SK-N-SH (cell line): ENCODE measurements around the gene DLL1.

Experiments used
- TF ChIP-seq, protein P1 (sequence below): fragments of 200-600 bp; sonication (generic); IDR thresholded peaks from 2 replicates; pipeline ENCODE4 v1.6.1; 2017; ENCODE audit warnings: antibody characterized with exemption, mild to moderate bottlenecking, moderate library complexity
- TF ChIP-seq, protein P2 (sequence below): IDR thresholded peaks from 2 replicates; pipeline ENCODE4 v1.4.0; 2012; ENCODE audit warnings: low read depth
- TF ChIP-seq, protein P3 (sequence below): fragments of 150-350 bp; IDR thresholded peaks from 2 replicates; pipeline ENCODE4 v1.6.1; 2017; ENCODE audit warnings: antibody characterized with exemption, low read length, low read depth, borderline replicate concordance
- TF ChIP-seq, protein P4 (sequence below): IDR thresholded peaks from 2 replicates; pipeline ENCODE4; 2012

DNA sequence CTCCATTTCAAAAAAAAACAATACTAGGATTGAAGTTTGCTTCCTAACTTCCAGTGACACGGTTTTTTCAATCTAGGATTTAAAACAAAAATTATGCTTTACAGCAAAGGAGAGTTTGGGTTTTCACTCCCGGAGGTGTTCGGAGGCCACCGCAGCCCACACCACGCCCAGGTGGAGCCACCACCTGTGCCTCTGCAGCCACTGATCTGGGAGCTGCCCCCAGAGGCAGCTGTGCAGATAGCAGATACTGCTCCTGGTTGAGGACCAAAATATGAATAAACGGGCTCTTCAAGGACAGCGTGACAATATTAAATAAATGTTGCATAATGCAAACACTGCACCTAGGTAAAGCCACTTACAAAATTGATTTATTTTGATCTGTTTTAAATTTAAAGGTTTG is 30.2 kb downstream of the DLL1 start:
- TF ChIP-seq, protein P1, sequence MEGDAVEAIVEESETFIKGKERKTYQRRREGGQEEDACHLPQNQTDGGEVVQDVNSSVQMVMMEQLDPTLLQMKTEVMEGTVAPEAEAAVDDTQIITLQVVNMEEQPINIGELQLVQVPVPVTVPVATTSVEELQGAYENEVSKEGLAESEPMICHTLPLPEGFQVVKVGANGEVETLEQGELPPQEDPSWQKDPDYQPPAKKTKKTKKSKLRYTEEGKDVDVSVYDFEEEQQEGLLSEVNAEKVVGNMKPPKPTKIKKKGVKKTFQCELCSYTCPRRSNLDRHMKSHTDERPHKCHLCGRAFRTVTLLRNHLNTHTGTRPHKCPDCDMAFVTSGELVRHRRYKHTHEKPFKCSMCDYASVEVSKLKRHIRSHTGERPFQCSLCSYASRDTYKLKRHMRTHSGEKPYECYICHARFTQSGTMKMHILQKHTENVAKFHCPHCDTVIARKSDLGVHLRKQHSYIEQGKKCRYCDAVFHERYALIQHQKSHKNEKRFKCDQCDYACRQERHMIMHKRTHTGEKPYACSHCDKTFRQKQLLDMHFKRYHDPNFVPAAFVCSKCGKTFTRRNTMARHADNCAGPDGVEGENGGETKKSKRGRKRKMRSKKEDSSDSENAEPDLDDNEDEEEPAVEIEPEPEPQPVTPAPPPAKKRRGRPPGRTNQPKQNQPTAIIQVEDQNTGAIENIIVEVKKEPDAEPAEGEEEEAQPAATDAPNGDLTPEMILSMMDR: no peak
- TF ChIP-seq, protein P2, sequence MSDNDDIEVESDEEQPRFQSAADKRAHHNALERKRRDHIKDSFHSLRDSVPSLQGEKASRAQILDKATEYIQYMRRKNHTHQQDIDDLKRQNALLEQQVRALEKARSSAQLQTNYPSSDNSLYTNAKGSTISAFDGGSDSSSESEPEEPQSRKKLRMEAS: no peak
- TF ChIP-seq, protein P3, sequence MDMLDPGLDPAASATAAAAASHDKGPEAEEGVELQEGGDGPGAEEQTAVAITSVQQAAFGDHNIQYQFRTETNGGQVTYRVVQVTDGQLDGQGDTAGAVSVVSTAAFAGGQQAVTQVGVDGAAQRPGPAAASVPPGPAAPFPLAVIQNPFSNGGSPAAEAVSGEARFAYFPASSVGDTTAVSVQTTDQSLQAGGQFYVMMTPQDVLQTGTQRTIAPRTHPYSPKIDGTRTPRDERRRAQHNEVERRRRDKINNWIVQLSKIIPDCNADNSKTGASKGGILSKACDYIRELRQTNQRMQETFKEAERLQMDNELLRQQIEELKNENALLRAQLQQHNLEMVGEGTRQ: no peak
- TF ChIP-seq, protein P4, sequence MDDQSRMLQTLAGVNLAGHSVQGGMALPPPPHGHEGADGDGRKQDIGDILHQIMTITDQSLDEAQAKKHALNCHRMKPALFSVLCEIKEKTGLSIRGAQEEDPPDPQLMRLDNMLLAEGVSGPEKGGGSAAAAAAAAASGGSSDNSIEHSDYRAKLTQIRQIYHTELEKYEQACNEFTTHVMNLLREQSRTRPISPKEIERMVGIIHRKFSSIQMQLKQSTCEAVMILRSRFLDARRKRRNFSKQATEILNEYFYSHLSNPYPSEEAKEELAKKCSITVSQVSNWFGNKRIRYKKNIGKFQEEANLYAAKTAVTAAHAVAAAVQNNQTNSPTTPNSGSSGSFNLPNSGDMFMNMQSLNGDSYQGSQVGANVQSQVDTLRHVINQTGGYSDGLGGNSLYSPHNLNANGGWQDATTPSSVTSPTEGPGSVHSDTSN: no peak
